SKM-1 treated with dmso at 0.1 percent for 144 hours (cell line): Measurements from ENCODE around the gene AGBL4.
"Not testable (repeated sequence)": the region's sequence is repeated elsewhere in the genome, so short reads cannot be mapped to it uniquely, and the experiment has no call there.

Experiments used
- DNase-seq: peaks from one replicate; lab custom pipeline; 2025; ENCODE audit not compliant: unreplicated experiment; lab: John Stamatoyannopoulos, UW

AGBL4 gene

GRCh38 chr1:49448200-49448599 is 575.6 kb downstream of the AGBL4 start:
- no peak for DNase-seq

DNA sequence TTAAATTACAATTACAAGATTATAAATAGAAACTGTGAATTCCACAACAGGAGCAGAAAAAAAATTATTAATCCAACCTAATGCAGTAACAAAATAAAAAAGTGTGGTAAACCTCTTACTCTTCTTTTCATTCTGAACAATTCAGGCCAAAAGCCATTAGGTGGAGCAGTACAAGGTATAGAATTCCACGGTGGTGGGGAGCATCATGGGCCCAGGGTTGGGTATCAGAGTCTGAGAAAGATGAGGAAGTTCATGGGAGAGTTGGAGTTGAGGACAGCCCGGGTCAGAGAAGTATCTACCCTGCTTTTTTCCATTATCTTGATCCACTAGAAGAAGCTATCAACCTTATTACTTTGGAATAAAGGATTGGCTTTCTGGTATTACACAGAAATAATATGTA is 586.9 kb downstream of the AGBL4 start:
- DNase-seq = no peak

DNA sequence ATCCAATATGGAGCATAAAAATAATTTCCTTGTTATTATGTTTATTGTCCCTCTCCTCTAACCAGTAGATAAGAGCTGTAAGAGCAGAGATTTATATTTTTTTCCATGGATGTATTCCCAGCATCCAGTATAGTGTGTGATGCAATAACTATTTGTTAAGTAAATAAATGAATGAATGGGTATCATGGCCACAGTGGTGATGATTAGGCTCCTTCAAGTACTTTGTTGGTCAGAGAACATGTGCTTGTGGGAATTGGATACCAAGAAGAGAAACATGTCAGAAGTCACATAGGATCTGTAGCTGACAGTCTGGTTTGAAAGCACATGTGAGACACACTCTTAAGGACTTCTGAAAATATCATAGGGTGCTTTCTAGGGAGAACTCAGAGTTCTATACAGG is 588.5 kb downstream of the AGBL4 start:
- no peak for DNase-seq

- no peak for DNase-seq
Observed at GRCh38 chr1:49424782-49425181, 599.0 kb downstream of the AGBL4 start.

DNA sequence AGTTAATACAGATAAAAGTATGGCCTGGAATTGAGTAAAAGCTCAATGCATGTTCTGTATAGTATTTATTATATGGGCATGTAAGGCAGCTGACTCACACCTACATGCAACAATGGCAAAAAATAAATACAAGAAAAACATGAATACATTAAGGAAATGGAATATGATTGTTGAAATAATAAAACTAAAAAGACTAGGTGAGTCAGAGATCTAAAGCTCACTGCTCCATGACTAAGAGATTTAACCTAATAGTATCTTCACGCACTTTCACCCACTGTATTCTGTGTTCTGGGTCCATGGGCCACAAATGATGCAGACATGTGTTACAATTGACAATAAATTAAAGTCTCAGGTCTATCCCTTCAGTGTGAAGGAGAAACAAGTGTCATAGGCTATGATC is 607.0 kb downstream of the AGBL4 start:
- no peak for DNase-seq

DNA sequence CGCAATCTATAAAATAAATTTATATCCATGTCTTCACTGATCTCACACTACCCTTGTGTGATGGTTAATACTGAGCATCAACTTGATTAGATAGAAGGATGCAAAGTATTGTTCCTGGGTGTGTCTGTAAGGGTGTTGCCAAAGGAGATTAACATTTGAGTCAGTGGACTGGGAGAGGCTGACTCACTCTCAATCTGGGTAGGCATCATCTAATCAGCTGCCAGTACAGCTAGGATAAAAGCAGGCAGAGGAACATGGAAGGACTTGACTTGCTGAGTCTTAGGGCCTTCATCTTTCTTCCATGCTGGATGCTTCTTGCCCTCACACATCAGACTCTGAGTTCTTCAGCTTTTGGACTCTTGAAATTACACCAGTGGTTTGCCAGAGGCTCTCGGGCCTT is 615.4 kb downstream of the AGBL4 start:
- DNase-seq = no peak

DNA sequence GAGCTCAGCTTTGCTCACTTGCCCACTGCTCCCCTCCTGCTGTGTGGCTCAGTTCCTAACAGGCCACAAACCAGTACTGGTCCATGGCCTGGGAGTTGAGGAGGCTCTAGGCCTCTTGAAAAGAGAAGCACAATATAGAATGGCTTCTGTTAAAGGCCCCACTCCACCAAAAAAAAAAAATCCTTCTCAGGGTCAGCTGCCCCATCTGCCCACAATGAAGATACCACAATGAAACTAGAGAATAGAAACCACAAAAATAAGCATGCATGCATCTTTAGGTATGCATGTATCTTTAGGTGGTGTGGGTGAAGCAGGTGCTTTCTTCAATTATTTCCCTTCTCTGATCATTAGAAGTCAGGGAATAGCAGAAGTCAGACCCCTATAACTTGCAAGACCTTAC is 626.7 kb downstream of the AGBL4 start:
- DNase-seq = no peak

DNA sequence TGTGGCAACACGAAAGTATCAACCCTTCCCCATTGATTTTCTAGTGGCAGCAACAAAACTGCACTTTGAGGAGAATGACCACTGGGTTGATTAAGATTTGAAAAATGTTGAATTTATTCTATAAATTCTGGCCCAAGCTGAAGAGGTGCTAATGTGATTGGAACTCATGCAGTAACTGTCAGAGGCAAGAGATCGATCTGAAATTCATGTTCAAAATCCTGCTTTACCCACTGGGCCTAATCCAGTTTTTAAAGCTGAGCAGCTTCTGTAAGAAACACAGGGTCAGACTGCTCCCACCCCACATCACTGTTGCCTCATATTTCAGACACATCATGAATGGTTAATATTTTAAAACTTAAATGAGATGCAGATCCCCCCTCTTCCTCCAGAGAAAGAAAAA is 629.6 kb downstream of the AGBL4 start:
- no peak for DNase-seq

DNA sequence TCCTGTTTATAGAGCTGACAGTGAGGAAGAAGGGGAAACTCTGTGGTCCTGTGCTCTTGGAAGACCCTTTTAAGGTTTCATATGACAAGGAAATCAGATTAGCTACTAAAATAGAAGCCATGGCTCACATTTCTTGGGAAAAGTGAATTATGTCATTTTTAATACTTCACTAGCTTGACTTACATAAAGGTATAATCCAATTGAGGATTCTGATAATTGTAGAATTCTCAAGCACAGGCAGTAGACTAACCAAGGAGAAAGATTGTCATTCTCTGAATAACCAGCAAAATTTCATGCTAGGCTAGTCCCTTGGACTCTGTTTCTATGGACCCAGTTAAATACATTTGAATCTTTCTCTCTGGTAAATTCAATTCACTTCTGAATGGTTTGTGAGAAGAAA is 634.1 kb downstream of the AGBL4 start:
- DNase-seq = no peak

DNA sequence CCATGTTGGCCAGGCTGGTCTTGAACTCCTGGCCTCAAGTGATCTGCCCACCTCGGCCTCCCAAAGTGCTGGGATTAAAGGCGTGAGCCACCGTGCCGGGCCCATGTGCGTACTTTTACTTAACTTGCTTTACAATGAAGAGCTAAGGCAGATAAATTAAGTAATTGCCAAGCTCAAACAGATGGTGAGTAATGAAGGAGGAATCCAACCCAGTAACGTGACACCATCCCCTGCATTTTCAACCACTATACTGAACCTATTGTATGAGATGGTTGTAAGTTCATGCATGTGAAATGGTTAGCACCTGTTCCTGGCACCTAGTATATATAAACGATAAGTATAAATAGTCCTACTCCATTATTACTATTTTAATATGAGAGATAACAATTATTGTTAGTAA is 659.1 kb downstream of the AGBL4 start:
- no peak for DNase-seq

DNA sequence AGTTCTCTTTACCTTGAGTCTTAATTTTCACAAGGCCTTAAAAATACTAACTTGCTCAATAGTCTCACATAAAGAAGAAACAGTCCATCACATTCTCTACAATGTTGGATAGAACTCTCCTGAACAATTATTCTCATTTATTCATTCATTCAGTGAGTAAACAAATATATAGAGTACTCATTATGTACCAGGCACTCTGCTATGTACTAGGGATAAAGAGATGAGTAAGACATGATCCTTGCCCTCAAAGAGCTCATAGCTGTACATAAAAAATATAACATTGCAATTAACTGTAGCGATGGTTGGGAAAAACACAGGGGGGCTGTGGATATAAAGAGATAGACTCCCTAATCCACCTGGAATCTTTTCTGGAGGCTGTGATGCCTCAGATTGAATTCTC is 660.1 kb downstream of the AGBL4 start:
- DNase-seq = no peak

- DNase-seq = no peak
Observed at GRCh38 chr1:49358036-49358435, 665.7 kb downstream of the AGBL4 start.

DNA sequence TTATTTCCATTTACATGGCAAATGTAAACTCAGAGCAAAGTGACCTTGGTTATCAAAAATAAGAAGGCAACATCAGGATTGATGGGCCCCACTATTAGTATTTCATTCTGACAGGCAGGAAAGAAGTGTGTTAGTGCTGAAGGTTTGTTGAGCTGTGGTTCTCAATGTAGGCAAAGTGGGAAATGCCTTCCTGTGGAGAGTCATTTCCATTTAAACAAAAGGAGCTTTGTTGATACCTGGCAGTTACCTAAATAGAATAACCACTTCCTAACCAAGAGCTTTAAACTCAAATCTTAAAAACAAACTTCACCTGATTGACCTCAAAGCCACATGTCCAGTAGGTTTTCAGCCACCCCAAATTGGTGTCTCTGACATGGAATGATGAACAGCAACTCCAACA is 667.2 kb downstream of the AGBL4 start:
- no peak for DNase-seq

DNA sequence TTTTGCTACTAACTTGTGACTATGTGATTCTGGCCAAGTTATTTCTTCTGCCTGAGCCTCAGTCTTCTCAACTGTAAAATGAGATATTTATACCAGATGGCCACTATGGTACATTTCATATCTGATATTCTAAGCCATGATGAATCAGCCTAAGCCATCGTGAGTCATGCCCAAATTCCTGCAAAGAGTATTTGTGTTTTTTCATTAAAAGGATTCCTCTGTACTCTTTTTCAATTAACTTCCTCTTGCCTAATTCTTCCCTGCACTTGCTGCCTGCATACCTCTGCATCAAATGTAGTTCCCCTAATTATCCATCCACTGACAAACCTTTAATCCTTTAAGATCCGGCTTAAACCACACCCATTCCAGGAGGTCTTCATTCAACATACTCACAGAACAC is 672.0 kb downstream of the AGBL4 start:
- DNase-seq = no peak

DNA sequence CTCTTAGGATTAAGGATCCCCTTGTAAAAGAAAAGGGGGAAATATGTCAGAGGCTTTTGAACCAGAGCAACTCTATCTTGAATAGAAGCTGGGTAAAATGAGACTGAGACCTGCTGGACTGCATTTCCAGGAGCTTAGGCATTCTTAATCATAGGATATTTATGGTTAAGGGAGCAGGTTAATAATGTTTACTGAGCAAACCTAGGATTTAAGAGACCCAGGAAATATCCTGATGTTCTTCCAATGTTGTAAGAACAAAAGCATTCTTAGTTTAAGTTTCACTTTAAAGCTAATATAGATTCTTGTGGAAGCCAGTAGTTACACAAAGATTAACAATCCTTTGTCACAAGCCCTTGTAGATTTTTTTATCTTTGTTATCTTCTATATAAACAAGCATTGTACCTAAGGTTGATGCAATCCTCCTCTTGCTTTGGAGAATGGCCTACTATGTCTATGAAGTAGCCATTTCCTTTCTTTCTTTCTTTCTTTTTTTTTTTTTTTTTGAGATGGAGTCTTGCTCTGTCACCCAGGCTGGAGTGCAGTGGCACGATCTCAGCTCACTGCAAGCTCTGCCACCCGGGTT is 676.9 kb downstream of the AGBL4 start:
- DNase-seq = no peak

GRCh38 chr1:49340576-49340975 is 683.2 kb downstream of the AGBL4 start:
- no peak for DNase-seq

DNA sequence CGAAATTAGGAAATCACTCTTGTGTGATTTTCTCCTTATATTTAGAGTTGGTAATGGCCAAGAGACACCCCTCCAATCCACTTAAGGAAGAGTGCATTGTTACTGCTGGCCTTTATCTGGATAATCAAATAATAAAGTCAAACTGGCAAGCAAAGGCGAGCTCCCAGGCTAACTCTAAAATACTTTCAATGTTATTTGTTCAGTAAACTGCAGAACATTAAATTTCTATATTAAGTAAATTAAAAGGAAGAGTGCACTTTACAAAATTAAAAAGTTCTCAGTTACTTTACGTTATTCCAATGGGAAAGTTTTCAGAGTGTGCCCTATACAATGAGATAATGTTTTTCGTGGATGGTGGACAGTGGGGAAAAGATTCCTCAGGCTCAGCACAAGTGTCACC is 684.7 kb downstream of the AGBL4 start:
- DNase-seq = no peak

- DNase-seq = no peak
Observed at GRCh38 chr1:49337251-49337650, 686.5 kb downstream of the AGBL4 start.

DNA sequence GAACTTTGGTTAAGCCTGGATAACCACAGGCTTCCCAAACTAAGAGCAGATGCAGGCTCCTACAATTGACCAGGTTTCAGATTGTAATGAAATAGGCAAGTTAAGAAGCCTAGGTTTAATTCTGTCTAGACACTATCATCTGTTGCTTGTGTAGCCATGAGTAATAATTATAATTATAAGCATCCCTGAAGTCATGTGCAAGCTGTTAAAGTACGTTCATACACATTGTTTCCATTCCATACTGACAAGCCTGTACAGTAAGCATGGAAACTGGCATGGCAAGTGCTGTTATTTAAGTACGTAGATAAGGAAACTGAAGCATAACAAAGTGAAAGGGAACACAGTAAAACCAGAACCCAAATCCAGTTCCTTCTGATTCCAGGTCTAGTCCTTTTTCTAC is 689.8 kb downstream of the AGBL4 start:
- no peak for DNase-seq

- DNase-seq = no peak
Observed at GRCh38 chr1:49331066-49331852, 692.5 kb downstream of the AGBL4 start.

GRCh38 chr1:49323925-49324540 is 699.7 kb downstream of the AGBL4 start:
- no peak for DNase-seq

DNA sequence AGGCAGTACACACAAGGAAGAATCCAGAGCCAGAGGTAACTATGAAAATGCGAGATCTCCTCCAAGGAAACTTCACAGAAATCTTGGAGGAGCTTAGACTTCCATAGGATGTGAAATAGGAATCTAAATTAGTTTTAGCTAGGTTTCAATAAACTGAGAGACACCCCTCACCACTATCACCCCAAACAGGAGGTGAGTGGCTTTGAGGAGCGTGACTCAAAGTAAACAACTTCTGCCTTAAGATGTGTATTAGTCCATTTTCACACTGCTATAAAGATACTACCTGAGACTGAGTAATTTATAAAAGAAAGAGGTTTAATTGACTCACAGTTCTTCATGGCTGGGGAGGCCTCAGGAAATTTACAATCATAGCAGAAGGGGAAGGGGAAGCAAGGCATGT is 703.3 kb downstream of the AGBL4 start:
- DNase-seq = not testable (repeated sequence)
